ENCODE measurements around the gene SART3. TPM values are rescaled to one million over a fixed set of nuclear protein-coding genes. Genes with fewer than 3 reads are reported as not detected.

SART3 gene
- total and polyA plus RNA-seq, 2 of the 4 experiments (the other 2 are of a cell fraction) = 22.6 to 37.8 TPM

DNA sequence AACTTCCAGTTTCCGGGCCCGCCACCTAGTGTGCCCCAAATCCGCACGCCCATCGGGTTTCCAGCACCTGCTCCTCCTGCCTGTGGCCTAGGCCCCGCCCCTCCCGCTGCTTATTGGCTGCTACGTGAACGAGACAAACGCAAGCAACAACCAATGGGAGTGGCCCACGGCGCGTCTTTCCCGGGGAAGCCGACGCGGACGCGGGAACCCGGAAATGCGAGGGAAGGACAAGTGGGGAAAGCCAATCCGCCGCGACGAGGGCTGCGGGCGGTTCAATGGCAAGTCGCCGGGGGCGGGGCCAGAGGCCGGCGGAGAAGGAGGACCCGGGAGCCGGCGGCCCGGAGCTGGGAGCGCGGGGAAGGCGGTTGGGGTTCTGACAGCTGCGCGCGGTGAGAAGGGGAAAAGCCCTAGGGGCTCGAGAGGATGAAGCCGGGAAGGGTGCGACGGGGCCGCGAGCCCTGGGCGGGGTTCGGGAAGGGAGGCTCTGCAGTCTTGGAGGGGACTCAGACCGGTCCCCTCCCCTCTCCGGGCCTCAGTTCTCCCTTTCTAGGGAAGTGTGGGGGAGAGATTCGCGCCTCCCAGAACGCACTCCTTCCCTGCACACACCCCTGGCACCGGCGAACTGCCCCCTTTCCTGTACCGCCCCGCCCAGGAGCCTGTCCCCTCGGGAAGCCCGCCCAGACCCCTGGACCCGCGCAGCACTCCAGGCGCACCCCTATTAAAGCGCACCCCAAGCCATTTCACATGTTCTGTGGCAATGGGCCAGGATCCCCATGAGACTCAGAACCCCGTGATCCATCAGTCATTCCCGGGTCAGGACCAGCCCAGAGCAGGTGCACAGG lies 45.8 kb downstream of the SART3 start, which contains the start of gene FICD:
Gene FICD (plus strand): TSS at position 305 of the 842 bp plus-strand sequence. CDS start 1,696 bp downstream, outside the sequence.
- H3K27ac ChIP-seq (ENCODE audit: insufficient read depth, low read length) = peak within 1 kb of the TSS; percentile 41; the same call in 1 of the 2 replicates
- H3K56ac ChIP-seq (ENCODE audit: extremely low read depth, insufficient read depth, low read length) = peak within 1 kb of the TSS; percentile 47; the same call in 1 of the 2 replicates
- no peaks in the 10 kb centered on the region; the same call in 1 of the 2 replicates for H3K27me3 ChIP-seq (ENCODE audit: control insufficient read depth, insufficient read depth, low read length)
- ChIA-PET CTCF (interaction anchor here (0.5 kb wide), 1 partner anchor 446 kb away, joined by 4 read pairs; no protein-coding TSS in a partner anchor), POLR2A (ENCODE audit: unreplicated experiment) (no interaction called here)
- H3K79me1 ChIP-seq (ENCODE audit: low read depth in 1 of 2, low read length in 2 of 2) = peaks cover 15 to 40% of the 10 kb centered on the region in 2 experiments
- no peak within 1 kb of the TSS for H2BK15ac ChIP-seq (ENCODE audit: low read depth, low read length)
- peaks cover 24% of the 10 kb centered on the region for H3K36me3 ChIP-seq (ENCODE audit: control insufficient read depth, insufficient read depth, low read length)
- H4K8ac ChIP-seq (ENCODE audit: low read depth in 2 of 2, low read length in 2 of 2) = peak within 1 kb of the TSS in 1 of 2 experiments; percentile 58; a peak in 1 of 4 replicates
- no peak within 1 kb of the TSS for H2BK20ac ChIP-seq (ENCODE audit: low read depth, low read length)
- no peak within 1 kb of the TSS for H2BK120ac ChIP-seq (ENCODE audit: low read depth, low read length)
- no peaks in the 10 kb centered on the region for H3K9me3 ChIP-seq (ENCODE audit: control insufficient read depth, insufficient read depth, low read length)
- peaks cover 3% of the 10 kb centered on the region for H3K4me1 ChIP-seq (ENCODE audit: control insufficient read depth, insufficient read depth, low read length)
- H3K4me2 ChIP-seq (ENCODE audit: low read depth, low read length) = peak within 1 kb of the TSS; percentile 92
- H2AFZ ChIP-seq (replicated peaks; ENCODE audit: low read length, poor library complexity) = peak within 1 kb of the TSS; percentile 96
- no peak within 1 kb of the TSS; the same call in 1 of the 2 replicates for H2AK5ac ChIP-seq (ENCODE audit: low read depth, low read length)
- H3K14ac ChIP-seq (replicated peaks; ENCODE audit: low read depth, low read length) = peak within 1 kb of the TSS; percentile 52
- H2AK9ac ChIP-seq (replicated peaks; ENCODE audit: low read depth, low read length, poor library complexity) = peak within 1 kb of the TSS; percentile 51
- peak within 1 kb of the TSS; percentile 70 for H3K23ac ChIP-seq (ENCODE audit: low read depth, low read length)
- in situ Hi-C loops (cut with MboI; ENCODE audit: low sequenced_read_pairs) (loop anchor here (25.0 kb wide), 1 partner anchor 828 kb away; the partner anchor contains the start of gene PWP1), intact Hi-C loops (cut with micrococcal nuclease) (loop anchor here (5.0 kb wide), 2 partner anchors 523 to 628 kb away; no protein-coding TSS in a partner anchor), dilution Hi-C loops (cut with HindIII; ENCODE audit: low sequenced_read_pairs, unreplicated experiment) (no loop called here)
- H4K5ac ChIP-seq (ENCODE audit: low read depth, low read length) = 0 out of 2 replicates have a peak within 1 kb of the TSS, but pooled peaks have one; percentile 38
- TF ChIP-seq, protein P1, sequence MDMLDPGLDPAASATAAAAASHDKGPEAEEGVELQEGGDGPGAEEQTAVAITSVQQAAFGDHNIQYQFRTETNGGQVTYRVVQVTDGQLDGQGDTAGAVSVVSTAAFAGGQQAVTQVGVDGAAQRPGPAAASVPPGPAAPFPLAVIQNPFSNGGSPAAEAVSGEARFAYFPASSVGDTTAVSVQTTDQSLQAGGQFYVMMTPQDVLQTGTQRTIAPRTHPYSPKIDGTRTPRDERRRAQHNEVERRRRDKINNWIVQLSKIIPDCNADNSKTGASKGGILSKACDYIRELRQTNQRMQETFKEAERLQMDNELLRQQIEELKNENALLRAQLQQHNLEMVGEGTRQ (IDR thresholded peaks at IDR 0.05; ENCODE audit: low read depth, low read length) = no peak
- TF ChIP-seq MAZ (IDR thresholded peaks at IDR 0.05; ENCODE audit: borderline replicate concordance, low read depth, low read length) (peak; percentile 74; the same call in 1 of the 2 replicates), MXI1 (IDR thresholded peaks at IDR 0.05; ENCODE audit: borderline replicate concordance, low read depth, low read length) (peak; percentile 38; the same call in 1 of the 2 replicates), BHLHE40 (IDR thresholded peaks at IDR 0.05; ENCODE audit: low read depth, low read length) (no peak), MAFK (IDR thresholded peaks at IDR 0.05; ENCODE audit: low read depth, low read length) (no peak), FOS (IDR thresholded peaks at IDR 0.05; ENCODE audit: low read depth, low read length) (peak; percentile 30; the same call in 1 of the 2 replicates), POLR2A (IDR thresholded peaks at IDR 0.05; ENCODE audit: low read depth, low read length) (peak; percentile 77)
- H3K9me1 ChIP-seq (ENCODE audit: insufficient read depth, low read length) = peaks cover 18% of the 10 kb centered on the region; the same call in 1 of the 2 replicates
- peak; percentile 97 for ATAC-seq (ENCODE audit: low read depth)
- no peak within 1 kb of the TSS for H4K91ac ChIP-seq (ENCODE audit: insufficient read depth, low read depth, low read length)
- H3K9ac ChIP-seq (ENCODE audit: low read depth, low read length) = peak within 1 kb of the TSS; percentile 78
- WGBS, 2 experiments (ENCODE audit: extremely low coverage in 2 of 2, insufficient read length in 1 of 2) = 1% methylated on average over 27 of the region's 67 CpGs; no CpG with 5 or more reads in 1 of the 2 experiments
- peak within 1 kb of the TSS; percentile 43 for H3K4ac ChIP-seq (ENCODE audit: low read depth, low read length)
- H4K20me1 ChIP-seq (ENCODE audit: insufficient read depth, low read length) = no peaks in the 10 kb centered on the region; the same call in 1 of the 2 replicates
- DNase-seq = peak; percentile 96
- H2BK5ac ChIP-seq (ENCODE audit: low read depth, low read length, poor library complexity, severe bottlenecking) = no peak within 1 kb of the TSS
- H3K18ac ChIP-seq (ENCODE audit: low read depth, low read length) = no peak within 1 kb of the TSS
- BruUV-seq (replicated peaks) = no TSS peak
- H3K4me3 ChIP-seq (ENCODE audit: insufficient read depth, low read depth, low read length) = peak within 1 kb of the TSS; percentile 74

Measured in IMR-90 (cell line).